OCI-LY1 (cell line): ENCODE results near the gene MSMB.
"Not testable (repeated sequence)": the region's sequence is repeated elsewhere in the genome, so short reads cannot be mapped to it uniquely, and the experiment has no call there.

Experiments used
- H2AFZ ChIP-seq: fragments of 200-600 bp; sonication (generic), shearing (Covaris generic); 2 replicates; pipeline ENCODE4 v1.6.0; 2014; ENCODE audit warnings: antibody characterized with exemption, mild to moderate bottlenecking, low read length
- H3F3A ChIP-seq: fragments of 200-600 bp; sonication (generic), shearing (Covaris generic); 2 replicates; pipeline ENCODE4 v1.6.0; 2014; ENCODE audit warnings: mild to moderate bottlenecking, antibody characterized with exemption, low read length, moderate library complexity; ENCODE audit not compliant: insufficient read depth
- H3K27ac ChIP-seq: fragments of 200-600 bp; sonication (generic); 2 replicates; pipeline ENCODE4 v1.5.1; 2014; ENCODE audit warnings: low read length, mixed run types, mild to moderate bottlenecking, low read depth; ENCODE audit not compliant: poor library complexity, severe bottlenecking
- H3K27me3 ChIP-seq: fragments of 200-600 bp; sonication (generic); 2 replicates; pipeline ENCODE4 v1.6.0; 2014; ENCODE audit warnings: antibody characterized with exemption, mild to moderate bottlenecking, low read length, moderate library complexity; ENCODE audit not compliant: insufficient read depth
- H3K36me3 ChIP-seq: fragments of 200-600 bp; sonication (generic); 2 replicates; pipeline ENCODE4 v1.6.1; 2014; ENCODE audit warnings: mild to moderate bottlenecking, antibody characterized with exemption, low read length, moderate library complexity, mixed read lengths; ENCODE audit not compliant: insufficient read depth
- H3K4me1 ChIP-seq: fragments of 200-600 bp; sonication (generic); 2 replicates; pipeline ENCODE4 v1.5.1; 2014; ENCODE audit warnings: mild to moderate bottlenecking, low read length, moderate library complexity; ENCODE audit not compliant: insufficient read depth, severe bottlenecking
- H3K4me2 ChIP-seq: fragments of 200-600 bp; sonication (generic), shearing (Covaris generic); 2 replicates; pipeline ENCODE4 v1.6.1; 2014; ENCODE audit warnings: low read length
- H3K4me3 ChIP-seq: fragments of 200-600 bp; sonication (generic); 2 replicates; pipeline ENCODE4 v1.5.1; 2014; ENCODE audit warnings: low read length, low read depth, mild to moderate bottlenecking, mixed read lengths; ENCODE audit not compliant: poor library complexity, severe bottlenecking
- H3K79me2 ChIP-seq: fragments of 200-600 bp; shearing (Covaris generic); 2 replicates; pipeline ENCODE4 v1.6.1; 2016; ENCODE audit warnings: mixed run types, low read length, mixed read lengths; ENCODE audit not compliant: insufficient read depth
- H3K9ac ChIP-seq: fragments of 200-600 bp; sonication (generic), shearing (Covaris generic); 2 replicates; pipeline ENCODE4 v1.6.1; 2014; ENCODE audit warnings: mild to moderate bottlenecking, low read length, mixed read lengths
- H3K9me2 ChIP-seq: fragments of 200-600 bp; sonication (generic), shearing (Covaris generic); 2 replicates; pipeline ENCODE4 v1.6.1; 2014; ENCODE audit warnings: low read depth, mild to moderate bottlenecking, low read length, mixed read lengths
- H3K9me3 ChIP-seq: fragments of 200-600 bp; shearing (Covaris generic); 2 replicates; pipeline ENCODE4 v1.6.1; 2014; ENCODE audit warnings: low read length, mixed read lengths
- H4K20me1 ChIP-seq: fragments of 200-600 bp; sonication (generic), shearing (Covaris generic); 2 replicates; pipeline ENCODE4 v1.6.0; 2016; ENCODE audit warnings: mild to moderate bottlenecking, low read length; ENCODE audit not compliant: insufficient read depth
- CTCF ChIP-seq: fragments of 200-600 bp; sonication (generic), shearing (Covaris generic); IDR thresholded peaks from 2 replicates; pipeline ENCODE4 v1.5.1; 2017; ENCODE audit warnings: mild to moderate bottlenecking, antibody characterized with exemption, low read length, moderate library complexity, mixed read lengths
- EZH2 ChIP-seq: fragments of 200-600 bp; sonication (generic), shearing (Covaris generic); IDR thresholded peaks from 2 replicates; pipeline ENCODE4 v1.8.0; 2017; ENCODE audit warnings: borderline replicate concordance, mixed run types, mild to moderate bottlenecking, antibody characterized with exemption, low read length, moderate library complexity, mixed read lengths

The MSMB gene

GRCh38 chr10:46001187-46001756 is 44.8 kb downstream of the MSMB start:
- Histone ChIP-seq H3K9me2 (no peaks in the 10 kb centered on the region), H3K9me3 (no peaks in the 10 kb centered on the region), H3K4me2 (no peak overlapping the region), H3K27ac (no peak overlapping the region), H4K20me1 (no peaks in the 10 kb centered on the region), H3K4me1 (no peaks in the 10 kb centered on the region), H3F3A (no peaks in the 10 kb centered on the region), H2AFZ (no peak overlapping the region), H3K36me3 (peaks cover 84% of the 10 kb centered on the region), H3K27me3 (no peaks in the 10 kb centered on the region), H3K79me2 (no peaks in the 10 kb centered on the region), H3K9ac (no peak overlapping the region), H3K4me3 (no peak overlapping the region)
- TF ChIP-seq CTCF: no peak
- TF ChIP-seq EZH2: no peak

GRCh38 chr10:46000538-46000937 is 45.5 kb downstream of the MSMB start:
- Histone ChIP-seq H4K20me1 (no peaks in the 10 kb centered on the region), H3K4me1 (no peaks in the 10 kb centered on the region), H3K9ac (no peak overlapping the region), H3K36me3 (peaks cover 76% of the 10 kb centered on the region), H3K27ac (no peak overlapping the region), H3K79me2 (no peaks in the 10 kb centered on the region), H2AFZ (no peak overlapping the region), H3F3A (no peaks in the 10 kb centered on the region), H3K4me3 (no peak overlapping the region), H3K9me2 (no peaks in the 10 kb centered on the region), H3K9me3 (no peaks in the 10 kb centered on the region), H3K27me3 (no peaks in the 10 kb centered on the region), H3K4me2 (no peak overlapping the region)
- TF ChIP-seq EZH2 (no peak), CTCF (no peak)

- H3K4me3 ChIP-seq, H2AFZ ChIP-seq, H3K27ac ChIP-seq, H3K4me2 ChIP-seq, H3K4me1 ChIP-seq, H3K9ac ChIP-seq, H3F3A ChIP-seq, H3K27me3 ChIP-seq, H3K9me3 ChIP-seq, H4K20me1 ChIP-seq, H3K79me2 ChIP-seq, H3K9me2 ChIP-seq: not testable (repeated sequence)
- peaks cover 70% of the 10 kb centered on the region for H3K36me3 ChIP-seq
Observed at GRCh38 chr10:45999955-46000354, 46.1 kb downstream of the MSMB start.

GRCh38 chr10:45997994-45998763 is 47.9 kb downstream of the MSMB start:
- Histone ChIP-seq H3K36me3 (peaks cover 61% of the 10 kb centered on the region), H3K79me2 (no peaks in the 10 kb centered on the region), H3K9ac (no peak overlapping the region), H3K9me2 (no peaks in the 10 kb centered on the region), H3K4me2 (no peak overlapping the region), H3K4me3 (no peak overlapping the region), H3F3A (no peaks in the 10 kb centered on the region), H3K27ac (no peak overlapping the region), H3K9me3 (no peaks in the 10 kb centered on the region), H2AFZ (no peak overlapping the region), H3K4me1 (no peaks in the 10 kb centered on the region), H3K27me3 (no peaks in the 10 kb centered on the region), H4K20me1 (no peaks in the 10 kb centered on the region)
- TF ChIP-seq EZH2: no peak
- no peak for TF ChIP-seq CTCF
